Measurements from ENCODE around the gene PLCE1.

Gene PLCE1

GRCh38 chr10:93993782-93994437 is at the start of gene PLCE1:
TSS of gene PLCE1 (plus strand) at chr10:93993931. CDS start at chr10:94031047, 37,116 bp downstream.
- no peak for TF ChIP-seq CTCF (IDR thresholded peaks at IDR 0.05; ENCODE audit: control insufficient read depth, insufficient read depth, low read depth, low read length, missing control alignments)
- peak within 1 kb of the TSS; percentile 74 for H3K4me3 ChIP-seq (ENCODE audit: control insufficient read depth, low read depth, low read length)
- no peak for DNase-seq (ENCODE audit: low read depth)

GRCh38 chr10:93945819-93946218 is 47.9 kb upstream of the PLCE1 start:
- no peak for DNase-seq (ENCODE audit: low read depth)
- TF ChIP-seq CTCF (IDR thresholded peaks at IDR 0.05; ENCODE audit: control insufficient read depth, insufficient read depth, low read depth, low read length, missing control alignments): no peak
- H3K4me3 ChIP-seq (ENCODE audit: control insufficient read depth, low read depth, low read length): no peak overlapping the region

GRCh38 chr10:93947055-93947454 is 46.7 kb upstream of the PLCE1 start:
- no peak for TF ChIP-seq CTCF (IDR thresholded peaks at IDR 0.05; ENCODE audit: control insufficient read depth, insufficient read depth, low read depth, low read length, missing control alignments)
- H3K4me3 ChIP-seq (ENCODE audit: control insufficient read depth, low read depth, low read length): no peak overlapping the region
- DNase-seq (ENCODE audit: low read depth): peak; percentile 27

GRCh38 chr10:93947524-93947923 is 46.2 kb upstream of the PLCE1 start:
- no peak for TF ChIP-seq CTCF (IDR thresholded peaks at IDR 0.05; ENCODE audit: control insufficient read depth, insufficient read depth, low read depth, low read length, missing control alignments)
- H3K4me3 ChIP-seq (ENCODE audit: control insufficient read depth, low read depth, low read length): no peak overlapping the region
- no peak for DNase-seq (ENCODE audit: low read depth)

- no peak overlapping the region for H3K4me3 ChIP-seq (ENCODE audit: control insufficient read depth, low read depth, low read length)
- no peak for TF ChIP-seq CTCF (IDR thresholded peaks at IDR 0.05; ENCODE audit: control insufficient read depth, insufficient read depth, low read depth, low read length, missing control alignments)
- no peak for DNase-seq (ENCODE audit: low read depth)
Observed at GRCh38 chr10:93951905-93952304, 41.8 kb upstream of the PLCE1 start.

- TF ChIP-seq CTCF (IDR thresholded peaks at IDR 0.05; ENCODE audit: control insufficient read depth, insufficient read depth, low read depth, low read length, missing control alignments): no peak
- no peak overlapping the region for H3K4me3 ChIP-seq (ENCODE audit: control insufficient read depth, low read depth, low read length)
- DNase-seq (ENCODE audit: low read depth): no peak
Observed at GRCh38 chr10:93954299-93954698, 39.4 kb upstream of the PLCE1 start.
